OCI-LY7 (cell line): ENCODE data around the gene CDC42BPA.

ENCODE experiments used
- EZH2phosphoT487 ChIP-seq: fragments of 200-600 bp; sonication (generic); IDR thresholded peaks from 2 replicates; pipeline ENCODE4 v1.6.1; 2018; ENCODE audit warnings: low read depth, borderline replicate concordance, mild to moderate bottlenecking, mixed run types, antibody characterized with exemption, low read length, moderate library complexity, mixed read lengths
- TF ChIP-seq, protein P1 (sequence below): fragments of 200-600 bp; sonication (generic); conservative IDR thresholded peaks from 2 replicates; pipeline ENCODE4 v1.5.1; 2014; ENCODE audit warnings: mild to moderate bottlenecking, antibody characterized with exemption, low read length, moderate library complexity, mixed read lengths

DNA sequence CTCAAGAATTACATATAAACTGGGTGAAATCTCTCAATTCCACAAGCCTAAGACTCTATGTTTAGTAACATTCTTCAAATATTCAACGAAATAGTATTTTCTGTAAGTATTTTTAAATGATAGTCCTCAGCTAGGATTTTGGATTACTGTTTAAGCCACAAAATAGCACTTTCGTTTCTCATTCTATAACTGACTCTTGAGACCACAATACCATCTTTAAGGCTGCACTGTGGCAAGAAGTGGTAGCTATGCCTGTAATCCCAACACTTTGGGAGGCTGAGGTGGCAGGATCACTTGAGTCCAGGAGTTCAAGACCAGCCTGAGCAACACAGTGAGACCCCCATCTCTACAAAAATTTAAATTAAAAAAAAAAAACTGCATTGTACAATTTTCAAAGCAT, 126.7 kb downstream of the CDC42BPA start:
- TF ChIP-seq, protein P1, sequence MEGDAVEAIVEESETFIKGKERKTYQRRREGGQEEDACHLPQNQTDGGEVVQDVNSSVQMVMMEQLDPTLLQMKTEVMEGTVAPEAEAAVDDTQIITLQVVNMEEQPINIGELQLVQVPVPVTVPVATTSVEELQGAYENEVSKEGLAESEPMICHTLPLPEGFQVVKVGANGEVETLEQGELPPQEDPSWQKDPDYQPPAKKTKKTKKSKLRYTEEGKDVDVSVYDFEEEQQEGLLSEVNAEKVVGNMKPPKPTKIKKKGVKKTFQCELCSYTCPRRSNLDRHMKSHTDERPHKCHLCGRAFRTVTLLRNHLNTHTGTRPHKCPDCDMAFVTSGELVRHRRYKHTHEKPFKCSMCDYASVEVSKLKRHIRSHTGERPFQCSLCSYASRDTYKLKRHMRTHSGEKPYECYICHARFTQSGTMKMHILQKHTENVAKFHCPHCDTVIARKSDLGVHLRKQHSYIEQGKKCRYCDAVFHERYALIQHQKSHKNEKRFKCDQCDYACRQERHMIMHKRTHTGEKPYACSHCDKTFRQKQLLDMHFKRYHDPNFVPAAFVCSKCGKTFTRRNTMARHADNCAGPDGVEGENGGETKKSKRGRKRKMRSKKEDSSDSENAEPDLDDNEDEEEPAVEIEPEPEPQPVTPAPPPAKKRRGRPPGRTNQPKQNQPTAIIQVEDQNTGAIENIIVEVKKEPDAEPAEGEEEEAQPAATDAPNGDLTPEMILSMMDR = no peak
- TF ChIP-seq EZH2phosphoT487 = no peak
